Thoracic aorta (tissue), 2 donors: ENCODE data around the gene SBNO1. TPM values are rescaled to one million over a fixed set of nuclear protein-coding genes. Genes with fewer than 3 reads are reported as not detected.

Experiments used
- ATAC-seq: fragments of 150-250 bp; one replicate; pipeline ENCODE4 v1.8.0; 2017; ENCODE audit warnings: low read depth; ENCODE audit not compliant: insufficient number of reproducible peaks, low FRiP score
- DNase-seq: peaks from one replicate; pipeline ENCODE4 v3.0.0-alpha.2; 2020; ENCODE audit warnings: low spot score
- H3K27ac ChIP-seq, 2 donors: fragments of 200-600 bp; sonication (generic); 1 replicate in 1 of 2; 2 replicates in 1 of 2; pipeline ENCODE4 v1.5.1; 2016; ENCODE audit warnings: mild to moderate bottlenecking in 2 of 2, moderate library complexity in 2 of 2
- H3K27me3 ChIP-seq: fragments of 200-600 bp; sonication (generic); replicated peaks from 2 replicates; pipeline ENCODE4 v1.6.0; 2016; ENCODE audit warnings: mild to moderate bottlenecking; ENCODE audit not compliant: insufficient read depth
- H3K36me3 ChIP-seq: fragments of 200-600 bp; sonication (generic); one replicate; pipeline ENCODE4 v1.5.1; 2016
- H3K4me1 ChIP-seq, 2 donors: fragments of 200-600 bp; sonication (generic); 1 replicate in 1 of 2; 2 replicates in 1 of 2; pipeline versions ENCODE4 v1.5.1 to v1.6.0; 2016; ENCODE audit warnings: low read depth in 2 of 2, mild to moderate bottlenecking in 1 of 2; ENCODE audit not compliant: control insufficient read depth in 1 of 2
- H3K4me3 ChIP-seq: fragments of 200-600 bp; sonication (generic); 2 replicates; pipeline ENCODE4 v1.5.1; 2016; ENCODE audit warnings: mild to moderate bottlenecking
- H3K9me3 ChIP-seq: fragments of 200-600 bp; sonication (generic); 2 replicates; pipeline ENCODE4 v1.5.1; 2016
- total RNA-seq, 2 donors: library from RNA; depleted of rRNA; stranded (reverse); fragments of >200 nt; gene quantifications; one replicate each; pipeline versions ENCODE4 v1.1.0 to v1.2.3, GENCODE V29; 2016
- TF ChIP-seq, protein P1 (sequence below): fragments of 200-600 bp; sonication (generic); IDR thresholded peaks from one replicate; pipeline ENCODE4 v1.5.1; 2019; ENCODE audit warnings: antibody characterized with exemption

Gene SBNO1
- total RNA-seq, 2 donors from 2014 or later = 15.6 to 25.0 TPM

DNA sequence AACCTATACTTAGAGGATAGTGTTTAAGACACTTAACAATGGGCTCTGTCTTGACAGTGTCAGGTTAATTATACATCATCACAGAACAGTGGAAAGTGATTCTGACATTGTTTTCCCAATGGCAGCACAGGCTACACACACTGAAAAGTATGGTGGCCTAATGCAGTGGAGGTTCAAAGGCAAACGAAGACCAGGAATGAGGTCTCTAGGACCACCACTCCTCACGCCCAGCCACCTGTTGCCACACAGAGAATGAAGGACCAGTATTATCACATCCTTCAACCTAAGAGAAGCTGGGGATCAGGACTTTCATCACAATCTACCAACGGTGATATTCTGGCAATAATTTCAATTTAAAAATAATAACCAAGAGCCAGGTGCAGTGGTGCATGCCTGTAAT lies 58.4 kb downstream of the SBNO1 start:
- ATAC-seq = no peak
- no peaks in the 10 kb centered on the region for H3K4me1 ChIP-seq
- no peak overlapping the region for H3K4me3 ChIP-seq
- no peaks in the 10 kb centered on the region for H3K9me3 ChIP-seq
- TF ChIP-seq, protein P1, sequence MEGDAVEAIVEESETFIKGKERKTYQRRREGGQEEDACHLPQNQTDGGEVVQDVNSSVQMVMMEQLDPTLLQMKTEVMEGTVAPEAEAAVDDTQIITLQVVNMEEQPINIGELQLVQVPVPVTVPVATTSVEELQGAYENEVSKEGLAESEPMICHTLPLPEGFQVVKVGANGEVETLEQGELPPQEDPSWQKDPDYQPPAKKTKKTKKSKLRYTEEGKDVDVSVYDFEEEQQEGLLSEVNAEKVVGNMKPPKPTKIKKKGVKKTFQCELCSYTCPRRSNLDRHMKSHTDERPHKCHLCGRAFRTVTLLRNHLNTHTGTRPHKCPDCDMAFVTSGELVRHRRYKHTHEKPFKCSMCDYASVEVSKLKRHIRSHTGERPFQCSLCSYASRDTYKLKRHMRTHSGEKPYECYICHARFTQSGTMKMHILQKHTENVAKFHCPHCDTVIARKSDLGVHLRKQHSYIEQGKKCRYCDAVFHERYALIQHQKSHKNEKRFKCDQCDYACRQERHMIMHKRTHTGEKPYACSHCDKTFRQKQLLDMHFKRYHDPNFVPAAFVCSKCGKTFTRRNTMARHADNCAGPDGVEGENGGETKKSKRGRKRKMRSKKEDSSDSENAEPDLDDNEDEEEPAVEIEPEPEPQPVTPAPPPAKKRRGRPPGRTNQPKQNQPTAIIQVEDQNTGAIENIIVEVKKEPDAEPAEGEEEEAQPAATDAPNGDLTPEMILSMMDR = no peak
- H3K27me3 ChIP-seq = no peaks in the 10 kb centered on the region
- no peak overlapping the region for H3K27ac ChIP-seq
- DNase-seq = no peak
- peaks cover 69% of the 10 kb centered on the region for H3K36me3 ChIP-seq

DNA sequence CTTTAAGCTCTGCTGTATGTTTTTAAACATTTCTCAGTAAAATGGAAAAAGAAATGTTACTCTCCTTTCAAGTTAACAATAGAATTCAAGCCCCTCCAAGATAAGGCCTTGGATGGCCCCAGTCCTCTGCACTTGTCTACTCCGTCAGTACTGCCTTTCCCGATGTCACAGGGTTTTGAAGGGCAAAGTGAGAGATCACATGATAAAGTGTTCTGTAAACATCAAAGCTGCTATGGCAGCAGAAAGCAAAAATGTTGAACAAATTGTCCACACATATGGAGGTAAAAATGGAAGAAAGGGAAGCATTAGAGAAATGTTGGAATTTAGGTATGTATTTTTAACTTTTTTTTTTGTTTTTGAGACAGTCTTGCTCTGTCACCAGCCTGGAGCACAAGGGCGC lies 59.5 kb downstream of the SBNO1 start:
- no peak for ATAC-seq
- H3K36me3 ChIP-seq = peaks cover 69% of the 10 kb centered on the region

DNA sequence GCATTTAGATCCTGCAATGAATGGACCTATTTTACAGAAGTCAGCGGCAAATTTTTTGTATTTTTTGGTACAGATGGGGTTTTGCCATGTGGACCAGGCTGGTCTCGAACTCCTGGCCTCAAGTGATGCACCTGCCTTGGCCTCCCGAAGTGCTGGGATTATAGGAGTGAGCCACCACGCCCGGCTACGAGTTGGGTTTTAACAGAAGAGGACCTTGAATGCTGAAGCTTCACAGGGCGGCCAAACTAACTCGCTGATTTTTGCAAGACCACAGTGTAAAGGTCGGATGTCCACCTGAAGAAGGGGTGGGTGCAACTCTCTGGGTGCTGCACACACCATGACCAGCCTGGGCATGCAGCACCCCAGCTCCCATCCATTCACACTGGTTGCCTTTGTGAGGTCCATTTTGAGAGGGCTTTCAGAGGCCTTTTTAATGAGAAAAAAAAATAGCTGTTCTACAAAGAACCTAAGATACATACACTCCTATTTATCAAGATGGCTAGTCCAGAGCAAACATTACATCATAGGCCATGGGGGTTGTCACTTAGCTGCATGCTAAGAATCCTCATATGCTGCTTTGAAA lies 71.4 kb downstream of the SBNO1 start:
- Histone ChIP-seq H3K36me3 (peaks cover 50% of the 10 kb centered on the region), H3K4me1 (no peaks in the 10 kb centered on the region), H3K9me3 (no peaks in the 10 kb centered on the region), H3K27ac (no peak overlapping the region), H3K4me3 (no peak overlapping the region), H3K27me3 (no peaks in the 10 kb centered on the region)
- DNase-seq (no peak), ATAC-seq (no peak)
- TF ChIP-seq, protein P1 = no peak

More for the DNA sequence above, 59.5 kb downstream of the SBNO1 start:
- Histone ChIP-seq H3K4me3 (no peak overlapping the region), H3K27ac (no peak overlapping the region), H3K4me1 (no peaks in the 10 kb centered on the region), H3K27me3 (no peaks in the 10 kb centered on the region), H3K9me3 (no peaks in the 10 kb centered on the region)
- TF ChIP-seq, protein P1 = no peak
- DNase-seq = no peak

DNA sequence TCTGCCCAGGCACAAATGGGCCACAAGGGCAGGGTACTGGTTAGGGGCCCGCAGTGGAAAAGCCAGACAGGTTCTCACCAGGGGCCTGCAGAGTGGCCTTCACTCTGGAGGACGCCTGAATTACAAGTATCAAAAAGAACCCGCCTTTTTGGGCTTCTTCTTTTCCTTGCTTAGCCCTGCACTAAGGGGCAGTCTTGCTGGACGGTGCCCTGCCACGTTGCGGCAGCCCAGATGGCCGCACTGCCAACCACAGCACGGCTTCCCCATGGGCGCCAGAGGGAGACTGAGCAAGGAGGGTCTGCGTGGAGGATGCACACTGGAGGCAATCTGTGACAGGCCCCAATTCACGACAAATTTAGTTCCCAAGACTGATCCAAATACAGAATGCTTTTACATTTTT lies 74.7 kb downstream of the SBNO1 start:
- Histone ChIP-seq H3K4me3 (no peak overlapping the region), H3K27me3 (no peaks in the 10 kb centered on the region), H3K4me1 (no peaks in the 10 kb centered on the region), H3K9me3 (no peaks in the 10 kb centered on the region), H3K36me3 (peaks cover 25% of the 10 kb centered on the region), H3K27ac (no peak overlapping the region)
- DNase-seq (no peak), ATAC-seq (no peak)
- TF ChIP-seq, protein P1 = no peak

DNA sequence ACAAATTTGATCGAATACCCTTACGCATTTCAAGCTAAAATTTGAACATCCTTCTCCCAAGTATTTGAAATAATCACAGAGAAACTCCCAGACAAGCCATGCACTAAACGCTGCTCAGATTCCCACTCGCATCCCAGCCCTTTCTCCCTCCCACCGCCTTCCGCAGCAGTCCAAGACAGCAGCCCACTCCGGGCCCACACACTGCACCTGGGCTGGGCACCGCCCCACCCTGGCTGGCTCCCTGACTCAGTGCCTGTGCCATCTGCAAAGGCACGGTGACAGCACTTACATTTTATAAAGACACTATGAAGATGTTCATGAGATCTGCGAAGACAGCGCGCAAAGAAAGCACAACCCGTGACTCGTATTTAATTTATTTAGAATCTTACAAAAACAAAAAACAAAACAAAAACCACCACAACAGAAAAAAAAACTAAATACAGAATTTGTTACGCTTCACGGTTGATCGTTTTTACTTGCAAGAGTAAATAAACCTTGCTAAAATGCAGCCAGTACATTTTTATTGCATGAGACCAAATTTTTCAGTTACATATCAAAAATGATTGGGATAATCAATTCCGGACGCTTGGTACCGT lies 75.8 kb downstream of the SBNO1 start:
- Histone ChIP-seq H3K9me3 (no peaks in the 10 kb centered on the region), H3K27me3 (no peaks in the 10 kb centered on the region), H3K4me1 (no peaks in the 10 kb centered on the region), H3K36me3 (peaks cover 17% of the 10 kb centered on the region), H3K4me3 (no peak overlapping the region), H3K27ac (no peak overlapping the region)
- TF ChIP-seq, protein P1 = no peak
- no peak for ATAC-seq
- DNase-seq = no peak
